HG03439 (cell line): Measurements from ENCODE around the gene CLCA4.

Experiments
- ATAC-seq: cut with Tn5 transposase; IDR thresholded peaks from one replicate; pipeline ENCODE4 v1.9.1; 2021; ENCODE audit warnings: mild to moderate bottlenecking, moderate library complexity; ENCODE audit not compliant: unreplicated experiment

CLCA4 gene

GRCh38 chr1:86546787-86547221 is at the start of gene CLCA4:
TSS of gene CLCA4 (plus strand) at chr1:86547078. CDS start at chr1:86547120, 42 bp downstream.
- no peak for ATAC-seq

- ATAC-seq = no peak
Measured at GRCh38 chr1:86498281-86498680, 48.6 kb upstream of the CLCA4 start.

- ATAC-seq = no peak
Measured at GRCh38 chr1:86499987-86500593, 46.8 kb upstream of the CLCA4 start.

- ATAC-seq = no peak
Measured at GRCh38 chr1:86500714-86501113, 46.2 kb upstream of the CLCA4 start.

GRCh38 chr1:86502125-86502646 is 44.7 kb upstream of the CLCA4 start:
- ATAC-seq = peak; percentile 78

- ATAC-seq = peak; percentile 34
Measured at GRCh38 chr1:86502721-86503405, 44.0 kb upstream of the CLCA4 start.

- ATAC-seq = no peak
Measured at GRCh38 chr1:86503406-86504136, 43.3 kb upstream of the CLCA4 start.

- ATAC-seq = no peak
Measured at GRCh38 chr1:86504137-86504479, 42.8 kb upstream of the CLCA4 start.

GRCh38 chr1:86504895-86505563 is 41.8 kb upstream of the CLCA4 start:
- no peak for ATAC-seq

GRCh38 chr1:86505564-86505902 is 41.3 kb upstream of the CLCA4 start:
- no peak for ATAC-seq

- ATAC-seq = no peak
Measured at GRCh38 chr1:86507935-86508582, 38.8 kb upstream of the CLCA4 start.

- ATAC-seq = no peak
Measured at GRCh38 chr1:86508583-86508969, 38.3 kb upstream of the CLCA4 start.

- no peak for ATAC-seq
Measured at GRCh38 chr1:86515597-86515996, 31.3 kb upstream of the CLCA4 start.

GRCh38 chr1:86516335-86516734 is 30.5 kb upstream of the CLCA4 start:
- ATAC-seq = no peak

- no peak for ATAC-seq
Measured at GRCh38 chr1:86517336-86517735, 29.5 kb upstream of the CLCA4 start.

GRCh38 chr1:86520789-86521521 is 25.9 kb upstream of the CLCA4 start:
- ATAC-seq = no peak

GRCh38 chr1:86521522-86521891 is 25.4 kb upstream of the CLCA4 start:
- ATAC-seq = no peak

- ATAC-seq = no peak
Measured at GRCh38 chr1:86522240-86522639, 24.6 kb upstream of the CLCA4 start.

- ATAC-seq = no peak
Measured at GRCh38 chr1:86523670-86524354, 23.1 kb upstream of the CLCA4 start.

GRCh38 chr1:86527306-86527705 is 19.6 kb upstream of the CLCA4 start:
- ATAC-seq = no peak
